Gastroesophageal sphincter (tissue), 3 donors: Measurements from ENCODE around the gene WNK2.
"Not testable (repeated sequence)": the region's sequence is repeated elsewhere in the genome, so short reads cannot be mapped to it uniquely, and the experiment has no call there.

Experiments used
- CTCF ChIP-seq, 4 experiments: fragments of 200-600 bp in 2 of 4; fragments of 450-650 bp in 2 of 4; sonication (generic) in 1 of 4; IDR thresholded peaks; one replicate each; pipeline ENCODE4 v1.5.1; 2017 to 2019; ENCODE audit warnings: antibody characterized with exemption in 4 of 4, mild to moderate bottlenecking in 2 of 4, moderate library complexity in 2 of 4
- EP300 ChIP-seq: sonication (generic); formaldehyde crosslinking; IDR thresholded peaks from one replicate; pipeline ENCODE4 v1.6.1; 2017; ENCODE audit warnings: antibody characterized with exemption, mild to moderate bottlenecking

- not testable (repeated sequence) for TF ChIP-seq CTCF (IDR thresholded peaks at IDR 0.05); EP300
Observed at GRCh38 chr9:93342428-93342827, 158.5 kb downstream of the WNK2 start.
